HG03139 (cell line): ENCODE data around the gene ADORA2B.
"Not testable (repeated sequence)": the region's sequence is repeated elsewhere in the genome, so short reads cannot be mapped to it uniquely, and the experiment has no call there.

Experiments
- ATAC-seq: cut with Tn5 transposase; IDR thresholded peaks from one replicate; pipeline ENCODE4 v1.9.1; 2021; ENCODE audit not compliant: unreplicated experiment

Gene ADORA2B

GRCh38 chr17:15921640-15922039 lies 23.3 kb upstream of the ADORA2B start:
- ATAC-seq: no peak

GRCh38 chr17:15922586-15922985 lies 22.3 kb upstream of the ADORA2B start:
- no peak for ATAC-seq

- no peak for ATAC-seq
These were observed 18.7 kb upstream of the ADORA2B start for GRCh38 chr17:15926039-15926740.

- no peak for ATAC-seq
These were observed 16.6 kb upstream of the ADORA2B start for GRCh38 chr17:15928286-15928785.

- no peak for ATAC-seq
These were observed 15.0 kb upstream of the ADORA2B start for GRCh38 chr17:15929941-15930340.

GRCh38 chr17:15930426-15930825 lies 14.5 kb upstream of the ADORA2B start:
- ATAC-seq: no peak

- no peak for ATAC-seq
These were observed 13.5 kb upstream of the ADORA2B start for GRCh38 chr17:15931394-15931793.

- no peak for ATAC-seq
These were observed 10.1 kb upstream of the ADORA2B start for GRCh38 chr17:15934866-15935265.

GRCh38 chr17:15935891-15936290 lies 9.0 kb upstream of the ADORA2B start:
- no peak for ATAC-seq

GRCh38 chr17:15936481-15936880 lies 8.4 kb upstream of the ADORA2B start:
- not testable (repeated sequence) for ATAC-seq

- no peak for ATAC-seq
These were observed 3.1 kb upstream of the ADORA2B start for GRCh38 chr17:15941781-15942180.

- no peak for ATAC-seq
These were observed 2.6 kb upstream of the ADORA2B start for GRCh38 chr17:15942207-15942833.

- ATAC-seq: no peak
These were observed 765 bp upstream of the ADORA2B start for GRCh38 chr17:15943971-15944758.

- ATAC-seq: no peak
These were observed 729 bp downstream of the ADORA2B start for GRCh38 chr17:15945527-15946191.

GRCh38 chr17:15946611-15947120 lies 1.7 kb downstream of the ADORA2B start:
- ATAC-seq: no peak

GRCh38 chr17:15947271-15947670 lies 2.3 kb downstream of the ADORA2B start:
- no peak for ATAC-seq

GRCh38 chr17:15947976-15948752 lies 3.2 kb downstream of the ADORA2B start:
- ATAC-seq: no peak

GRCh38 chr17:15951368-15952047 lies 6.6 kb downstream of the ADORA2B start:
- ATAC-seq: no peak

GRCh38 chr17:15952048-15952532 lies 7.2 kb downstream of the ADORA2B start:
- no peak for ATAC-seq
